Esophagus squamous epithelium (tissue), 5 donors: Measurements from ENCODE around the gene L3MBTL3. TPM values are rescaled to one million over a fixed set of nuclear protein-coding genes. Genes with fewer than 3 reads are reported as not detected.

Experiments
- DNase-seq: peaks from one replicate; lab custom pipeline; 2025; lab: John Stamatoyannopoulos, UW
- H3K27ac ChIP-seq, 4 donors: fragments of 200-600 bp; sonication (generic); one replicate each; pipeline ENCODE4 v1.5.1; 2016 to 2019; ENCODE audit warnings: mild to moderate bottlenecking in 1 of 4
- H3K27me3 ChIP-seq, 4 donors: fragments of 200-600 bp; sonication (generic); 1 replicate in 3 of 4; 2 replicates in 1 of 4; pipeline versions ENCODE4 v1.5.1 to v1.6.0; 2017 to 2021; ENCODE audit warnings: antibody characterized with exemption in 1 of 4
- H3K36me3 ChIP-seq, 3 donors: fragments of 200-600 bp; sonication (generic); one replicate each; pipeline ENCODE4 v1.5.1; 2016 to 2019
- H3K4me1 ChIP-seq, 3 donors: fragments of 200-600 bp; sonication (generic); one replicate each; pipeline ENCODE4 v1.5.1; 2017 to 2019
- H3K4me3 ChIP-seq, 4 donors: fragments of 200-600 bp; sonication (generic); 1 replicate in 3 of 4; 2 replicates in 1 of 4; pipeline ENCODE4 v1.5.1; 2016 to 2019; ENCODE audit warnings: mild to moderate bottlenecking in 2 of 4, moderate library complexity in 1 of 4
- H3K9me3 ChIP-seq, 3 donors: fragments of 200-600 bp; sonication (generic); one replicate each; pipeline ENCODE4 v1.5.1; 2016 to 2019
- CTCF ChIP-seq, 6 experiments: fragments of 450-650 bp in 4 of 6; fragments of 200-600 bp in 2 of 6; sonication (generic) in 2 of 6; IDR thresholded peaks; one replicate each; pipeline ENCODE4 v1.5.1; 2016 to 2019; ENCODE audit warnings: antibody characterized with exemption in 6 of 6, mild to moderate bottlenecking in 4 of 6, moderate library complexity in 4 of 6
- POLR2A ChIP-seq, 4 donors: fragments of 450-650 bp; IDR thresholded peaks; one replicate each; pipeline ENCODE4 v1.6.1; 2017; ENCODE audit warnings: antibody characterized with exemption in 4 of 4, mild to moderate bottlenecking in 4 of 4, moderate library complexity in 3 of 4
- WGBS, 2 donors: methylation state at CpG; one replicate each; pipeline ENCODE4 v1.1.5; 2018; 5-methylcytosine and 5-hydroxymethylcytosine counted together
- intact Hi-C: fragments of 100-400 bp; cut with DNase I; formaldehyde crosslinking; loops from one replicate; pipeline ENCODE4 v1.15.0; 2022
- total RNA-seq, 4 donors: library from RNA; depleted of rRNA; stranded (reverse); fragments of >200 nt; gene quantifications; one replicate each; pipeline ENCODE4 v1.1.0, GENCODE V29; 2016
- donor health status: DM: yes; HTN: yes; CAD: no.

Gene L3MBTL3
- total RNA-seq, 4 donors from 2014 or later: 1.2 to 5.3 (median 3.3) TPM

- no peak for DNase-seq
- Histone ChIP-seq H3K36me3 (no peaks in the 10 kb centered on the region), H3K9me3 (peaks cover 0 to 13% (median 6%) of the 10 kb centered on the region in 3 donors), H3K27me3 (no peaks in the 10 kb centered on the region), H3K27ac (no peak overlapping the region), H3K4me1 (no peaks in the 10 kb centered on the region), H3K4me3 (no peak overlapping the region)
- TF ChIP-seq POLR2A (IDR thresholded peaks at IDR 0.05): no peak
- no peak for TF ChIP-seq CTCF (IDR thresholded peaks at IDR 0.05)
- 60 to 67% methylated on average over 2 of the region's 2 CpGs for WGBS, 2 donors
- intact Hi-C loops: no loop called here
Observed at GRCh38 chr6:129981598-129981997, 36.8 kb upstream of the L3MBTL3 start.

GRCh38 chr6:129989396-129989795 lies 29.0 kb upstream of the L3MBTL3 start:
- Histone ChIP-seq H3K4me3 (no peak overlapping the region), H3K9me3 (no peaks in the 10 kb centered on the region), H3K36me3 (no peaks in the 10 kb centered on the region), H3K27ac (no peak overlapping the region), H3K27me3 (no peaks in the 10 kb centered on the region), H3K4me1 (no peaks in the 10 kb centered on the region)
- no peak for DNase-seq
- TF ChIP-seq POLR2A (IDR thresholded peaks at IDR 0.05) (no peak), CTCF (IDR thresholded peaks at IDR 0.05) (no peak)
- WGBS, 2 donors: 61 to 69% methylated on average over 1 of the region's 1 CpG
- intact Hi-C loops: no loop called here

- Histone ChIP-seq H3K36me3 (no peaks in the 10 kb centered on the region), H3K4me3 (no peak overlapping the region), H3K4me1 (no peaks in the 10 kb centered on the region), H3K27me3 (no peaks in the 10 kb centered on the region), H3K27ac (no peak overlapping the region), H3K9me3 (no peaks in the 10 kb centered on the region)
- intact Hi-C loops: no loop called here
- TF ChIP-seq POLR2A (IDR thresholded peaks at IDR 0.05): no peak
- no peak for TF ChIP-seq CTCF (IDR thresholded peaks at IDR 0.05)
- WGBS, 2 donors: 64 to 78% methylated on average over 3 of the region's 3 CpGs
- DNase-seq: no peak
Observed at GRCh38 chr6:129992881-129993280, 25.5 kb upstream of the L3MBTL3 start.

GRCh38 chr6:129994410-129994809 lies 24.0 kb upstream of the L3MBTL3 start:
- H3K4me1 ChIP-seq: no peaks in the 10 kb centered on the region
- TF ChIP-seq POLR2A (IDR thresholded peaks at IDR 0.05): no peak
- TF ChIP-seq CTCF (IDR thresholded peaks at IDR 0.05): no peak
- no peaks in the 10 kb centered on the region for H3K9me3 ChIP-seq
- WGBS, 2 donors: 83 to 95% methylated on average over 4 of the region's 4 CpGs
- H3K36me3 ChIP-seq: no peaks in the 10 kb centered on the region
- no peak overlapping the region for H3K4me3 ChIP-seq
- H3K27ac ChIP-seq: no peak overlapping the region
- H3K27me3 ChIP-seq: no peaks in the 10 kb centered on the region
- no peak for DNase-seq
- intact Hi-C loops: no loop called here

GRCh38 chr6:129996387-129996786 lies 22.0 kb upstream of the L3MBTL3 start:
- Histone ChIP-seq H3K4me1 (no peaks in the 10 kb centered on the region), H3K36me3 (no peaks in the 10 kb centered on the region), H3K27me3 (no peaks in the 10 kb centered on the region), H3K4me3 (no peak overlapping the region), H3K27ac (no peak overlapping the region), H3K9me3 (no peaks in the 10 kb centered on the region)
- intact Hi-C loops: no loop called here
- TF ChIP-seq POLR2A (IDR thresholded peaks at IDR 0.05) (no peak), CTCF (IDR thresholded peaks at IDR 0.05) (no peak)
- no peak for DNase-seq
- 45 to 52% methylated on average over 6 of the region's 6 CpGs for WGBS, 2 donors
